Activated CD8-positive, alpha-beta memory T cell treated with anti-CD3 and anti-CD28 coated beads, Interleukin-2, amount 50 U/mL, for 1 hour (primary cell): ENCODE results near the gene SLC18A3.

Experiments used
- DNase-seq: peaks from one replicate; pipeline ENCODE4 v3.0.0-alpha.2; 2020; ENCODE audit errors: extremely low read depth

Gene SLC18A3

DNA sequence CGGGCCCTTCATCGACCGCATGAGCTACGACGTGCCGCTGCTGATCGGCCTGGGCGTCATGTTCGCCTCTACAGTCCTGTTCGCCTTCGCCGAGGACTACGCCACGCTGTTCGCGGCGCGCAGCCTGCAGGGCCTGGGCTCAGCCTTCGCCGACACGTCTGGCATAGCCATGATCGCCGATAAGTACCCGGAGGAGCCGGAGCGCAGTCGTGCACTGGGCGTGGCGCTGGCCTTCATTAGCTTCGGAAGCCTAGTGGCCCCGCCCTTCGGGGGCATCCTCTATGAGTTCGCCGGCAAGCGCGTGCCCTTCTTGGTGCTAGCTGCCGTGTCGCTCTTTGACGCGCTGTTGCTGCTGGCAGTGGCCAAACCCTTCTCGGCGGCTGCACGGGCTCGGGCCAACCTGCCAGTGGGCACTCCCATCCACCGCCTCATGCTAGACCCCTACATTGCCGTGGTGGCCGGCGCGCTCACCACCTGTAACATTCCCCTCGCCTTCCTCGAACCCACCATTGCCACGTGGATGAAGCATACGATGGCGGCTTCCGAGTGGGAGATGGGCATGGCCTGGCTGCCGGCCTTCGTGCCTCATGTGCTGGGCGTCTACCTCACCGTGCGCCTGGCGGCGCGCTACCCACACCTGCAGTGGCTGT lies 1.2 kb downstream of the SLC18A3 start:
- no peak for DNase-seq

GRCh38 chr10:49611816-49612512 lies 1.9 kb downstream of the SLC18A3 start:
- DNase-seq, result no peak

GRCh38 chr10:49612513-49613164 lies 2.5 kb downstream of the SLC18A3 start:
- DNase-seq, result no peak

GRCh38 chr10:49613165-49613881 lies 3.2 kb downstream of the SLC18A3 start:
- DNase-seq, result no peak

- DNase-seq, result no peak
These were observed 3.8 kb downstream of the SLC18A3 start, which contains the start of gene CHAT for GRCh38 chr10:49613882-49614241. TSS of gene CHAT (plus strand) at chr10:49614037. CDS start at chr10:49614190, 153 bp downstream.

GRCh38 chr10:49614242-49615198 lies 4.4 kb downstream of the SLC18A3 start:
- no peak for DNase-seq

DNA sequence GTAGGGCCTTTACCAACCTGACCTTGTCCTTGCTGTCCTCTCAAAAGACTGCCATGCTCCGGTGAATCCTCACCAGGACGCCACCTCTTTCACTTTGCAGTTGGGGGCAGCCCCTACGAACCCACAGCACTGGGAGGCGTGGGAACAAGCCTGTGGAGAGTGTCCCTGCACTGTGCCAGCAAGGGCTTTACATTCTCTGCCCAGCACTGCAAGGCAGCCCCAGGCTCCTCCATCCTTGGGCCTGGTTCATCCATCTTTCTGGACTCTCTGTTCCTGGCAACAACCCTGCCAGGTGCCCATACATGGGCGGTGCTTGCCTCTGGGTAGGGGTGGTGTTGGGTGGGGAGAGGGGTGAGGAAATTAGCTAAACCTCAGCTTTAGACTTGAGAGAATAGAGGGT lies 5.1 kb downstream of the SLC18A3 start:
- DNase-seq, result no peak

DNA sequence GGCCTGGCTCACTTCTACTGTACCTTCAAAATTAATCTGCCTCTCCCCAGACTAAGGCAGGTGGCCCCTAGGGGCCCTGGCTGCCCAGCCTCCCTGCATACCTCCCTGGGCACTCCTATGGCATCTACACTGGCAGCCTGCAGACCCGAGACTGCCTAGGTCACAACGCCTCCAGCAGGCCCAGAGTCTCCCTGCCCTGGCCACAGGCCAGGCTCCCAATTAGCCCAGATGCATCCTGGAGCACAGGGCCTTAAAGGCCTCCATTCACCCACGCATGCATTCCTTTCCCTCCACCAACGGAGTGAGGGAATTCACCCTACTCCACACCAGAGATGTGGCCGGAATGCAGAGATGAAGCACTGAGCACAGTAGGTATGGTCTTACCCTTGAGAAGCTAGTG lies 5.6 kb downstream of the SLC18A3 start:
- no peak for DNase-seq

GRCh38 chr10:49616421-49617101 lies 6.5 kb downstream of the SLC18A3 start:
- no peak for DNase-seq

DNA sequence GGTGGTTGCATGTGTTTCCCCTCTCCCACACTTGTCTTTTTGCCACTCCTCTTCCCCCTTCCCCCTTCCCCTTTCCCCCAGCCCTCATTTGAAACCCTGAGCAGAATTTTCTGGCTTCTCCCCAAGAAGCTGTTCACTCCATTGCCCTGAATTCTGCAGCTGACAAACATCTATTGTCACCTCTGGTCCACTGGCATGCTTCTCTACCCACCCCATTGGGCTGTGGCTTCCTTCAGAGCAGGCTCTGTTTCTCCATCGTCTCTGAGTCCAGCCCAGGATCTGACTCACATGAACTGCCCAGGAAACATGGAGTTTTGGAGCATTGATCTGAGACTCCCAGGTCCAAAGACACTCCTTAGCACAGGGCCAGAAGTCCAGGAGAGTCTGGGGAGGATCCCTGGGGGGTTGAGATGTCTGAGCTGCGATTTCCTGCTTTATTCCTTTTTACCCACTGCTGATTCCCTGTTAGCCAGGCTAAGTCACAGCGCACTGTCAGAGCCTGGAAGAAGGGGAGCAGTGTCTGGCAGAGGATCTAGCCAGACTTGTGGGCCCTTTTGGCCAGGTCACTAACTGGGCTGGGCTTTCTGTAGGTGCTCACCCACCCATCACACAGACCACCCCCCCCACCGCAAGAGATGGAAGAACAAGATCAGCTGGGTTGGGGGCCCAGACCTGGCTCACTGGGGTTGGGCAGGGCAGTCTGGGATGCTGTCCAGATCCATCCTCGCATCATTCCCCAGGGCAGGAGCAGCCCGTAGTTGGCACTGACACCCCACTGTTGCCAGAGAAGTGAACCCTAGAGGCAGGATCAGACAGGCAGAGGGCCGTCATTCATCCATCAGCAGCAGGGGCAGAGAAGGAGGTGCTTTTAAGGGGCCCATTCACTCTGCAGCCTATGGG lies 7.3 kb downstream of the SLC18A3 start:
- no peak for DNase-seq

- no peak for DNase-seq
These were observed 8.7 kb downstream of the SLC18A3 start for GRCh38 chr10:49618821-49619220.

- DNase-seq, result no peak
These were observed 9.5 kb downstream of the SLC18A3 start for GRCh38 chr10:49619613-49620012.

DNA sequence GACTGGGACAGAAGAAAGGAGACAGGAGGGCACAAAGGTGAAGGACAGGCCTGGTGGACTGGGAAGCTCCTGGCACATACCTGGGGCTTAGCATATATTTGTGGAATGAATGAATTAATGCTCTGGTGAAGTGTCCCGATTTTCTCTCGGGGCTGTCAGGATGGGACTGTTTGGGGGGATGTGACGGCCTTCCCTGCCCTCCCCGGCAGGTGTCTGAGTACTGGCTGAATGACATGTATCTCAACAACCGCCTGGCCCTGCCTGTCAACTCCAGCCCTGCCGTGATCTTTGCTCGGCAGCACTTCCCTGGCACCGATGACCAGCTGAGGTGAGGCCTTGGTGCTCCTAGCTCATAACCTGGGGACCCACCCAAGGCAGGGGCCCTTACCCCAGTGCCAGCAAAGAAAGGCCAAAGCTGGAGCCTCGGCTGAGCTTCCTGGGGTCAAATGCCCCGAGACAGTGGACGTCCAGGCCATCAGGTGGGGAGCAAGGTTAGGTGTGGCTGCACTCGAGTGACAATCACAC lies 10.2 kb downstream of the SLC18A3 start:
- DNase-seq, result no peak

- no peak for DNase-seq
These were observed 10.8 kb downstream of the SLC18A3 start for GRCh38 chr10:49620841-49621378.

GRCh38 chr10:49621561-49621960 lies 11.5 kb downstream of the SLC18A3 start:
- no peak for DNase-seq

DNA sequence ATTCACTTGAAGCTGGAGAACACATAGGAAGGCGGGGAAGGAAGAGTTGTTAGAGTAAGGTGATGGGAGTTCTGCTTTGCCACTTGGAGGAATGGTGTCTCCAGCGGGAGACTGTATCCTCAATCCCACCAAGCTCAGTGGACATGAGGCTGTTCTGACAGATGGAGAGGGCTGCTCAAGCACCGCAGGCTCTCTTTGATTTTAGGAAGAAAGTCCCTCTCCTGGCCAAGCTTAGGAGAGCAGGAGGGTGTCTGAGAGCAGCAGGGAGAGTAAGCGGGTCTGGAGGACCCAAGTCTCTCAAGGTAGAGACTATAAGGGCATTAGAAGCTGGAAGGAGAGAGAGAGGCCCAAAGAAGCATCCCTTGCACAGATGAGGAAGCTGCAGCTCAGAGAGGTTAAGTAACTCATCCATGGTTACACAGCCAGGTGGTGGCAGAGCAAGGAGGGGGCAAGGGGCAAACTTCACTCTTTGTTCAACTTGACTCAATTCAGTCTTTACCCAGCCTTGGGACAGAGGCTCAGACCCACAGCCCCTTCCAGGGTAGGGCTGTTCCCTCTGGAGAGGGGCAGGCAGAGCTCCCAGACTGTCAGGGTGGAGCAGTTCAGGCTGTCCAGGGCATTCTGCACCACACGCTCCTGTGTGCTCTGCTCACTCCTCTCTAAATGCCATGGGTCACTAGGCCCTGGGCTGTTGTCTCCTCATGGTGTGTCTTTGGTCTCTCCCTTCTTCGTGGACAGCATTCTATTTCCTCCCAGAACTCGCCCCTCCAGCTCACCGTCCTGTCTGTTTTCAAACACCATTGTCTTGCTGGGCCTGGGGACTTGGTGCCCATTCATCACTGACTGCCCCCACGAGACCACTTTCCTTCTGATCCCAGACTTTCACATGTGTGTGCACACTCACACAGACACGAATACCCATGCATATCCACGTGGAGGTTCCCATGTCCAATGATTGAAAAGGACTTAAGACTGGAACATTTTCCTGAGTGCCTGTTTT lies 12.6 kb downstream of the SLC18A3 start:
- DNase-seq, result no peak

DNA sequence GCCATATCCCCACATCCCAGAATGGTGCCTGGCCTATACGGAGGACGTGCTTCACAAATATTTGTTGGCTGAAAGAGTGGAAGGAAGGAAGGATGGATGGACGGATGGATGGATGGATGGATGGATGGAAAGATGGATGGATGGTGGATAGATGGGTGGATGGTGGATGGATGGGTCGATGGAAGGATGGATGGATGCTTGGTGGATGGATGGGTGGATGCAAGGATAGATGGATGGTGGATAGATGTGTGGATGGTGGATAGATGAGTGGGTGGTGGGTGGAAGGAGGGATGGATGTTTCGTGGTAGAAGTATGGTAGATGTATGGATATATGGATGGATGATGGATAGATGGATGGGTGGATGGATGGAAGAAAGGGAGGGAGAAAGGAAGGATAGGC lies 14.5 kb downstream of the SLC18A3 start:
- no peak for DNase-seq

DNA sequence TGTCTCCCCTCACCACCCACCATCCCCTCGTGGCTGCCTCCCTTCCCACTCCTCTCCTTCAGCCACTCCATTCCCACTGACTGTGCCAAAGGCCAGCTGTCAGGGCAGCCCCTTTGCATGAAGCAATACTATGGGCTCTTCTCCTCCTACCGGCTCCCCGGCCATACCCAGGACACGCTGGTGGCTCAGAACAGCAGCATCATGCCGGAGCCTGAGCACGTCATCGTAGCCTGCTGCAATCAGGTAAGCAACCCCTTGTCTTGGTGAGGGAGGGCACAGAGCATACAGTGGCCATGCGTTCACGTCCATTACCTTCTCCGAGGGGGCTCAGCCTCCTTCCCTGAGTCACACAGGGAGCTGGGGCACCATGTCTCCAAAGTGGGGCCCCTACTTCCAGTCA lies 15.3 kb downstream of the SLC18A3 start:
- no peak for DNase-seq
